PC-3 (cell line): ENCODE data around the gene ACBD3. TPM values are rescaled to one million over a fixed set of nuclear protein-coding genes. Genes with fewer than 3 reads are reported as not detected.
A peak's percentile ranks its signal among the peaks of the same experiment; 100 is the strongest.

ENCODE experiments used
- ATAC-seq: fragments of 200-7000 bp; cut with Tn5 transposase; 2 replicates; pipeline ENCODE4 v1.9.1; 2020; ENCODE audit warnings: mild to moderate bottlenecking, moderate library complexity
- BruUV-seq: library from RNA; stranded (reverse); fragments of 400-500 nt; replicated peaks from 2 replicates; lab custom pipeline; 2021; lab: Mats Ljungman, UMichigan
- CTCF ChIA-PET: fragments of 300-600 bp; sonication (Branson Sonifier 250); formaldehyde crosslinking; loops from one replicate; lab custom pipeline; 2022; ENCODE audit warnings: antibody characterized with exemption; lab: Charles Lee
- POLR2A ChIA-PET: fragments of 300-600 bp; sonication (Branson Sonifier 250); formaldehyde crosslinking; loops from one replicate; lab custom pipeline; 2022; ENCODE audit warnings: antibody characterized with exemption; ENCODE audit not compliant: unreplicated experiment; lab: Charles Lee
- DNase-seq: peaks from one replicate; pipeline ENCODE4 v3.0.0-alpha.2; 2015
- H2AFZ ChIP-seq: fragments of 300-600 bp; sonication (generic); 2 replicates; pipeline ENCODE4 v1.6.0; 2016; ENCODE audit warnings: antibody characterized with exemption, low read length
- H3F3A ChIP-seq: fragments of 300-600 bp; sonication (generic); one replicate; pipeline ENCODE4 v1.6.0; 2017; ENCODE audit warnings: antibody characterized with exemption, low read length, control low read depth, mild to moderate bottlenecking; ENCODE audit not compliant: unreplicated experiment
- H3K27ac ChIP-seq: fragments of 300-600 bp; sonication (generic); 2 replicates; pipeline ENCODE4 v1.5.1; 2016; ENCODE audit warnings: mild to moderate bottlenecking, low read length
- H3K27me3 ChIP-seq: fragments of 300-600 bp; sonication (generic); 2 replicates; pipeline ENCODE4 v1.6.1; 2016; ENCODE audit warnings: low read length, mixed read lengths
- H3K36me3 ChIP-seq: fragments of 300-600 bp; sonication (generic); 2 replicates; pipeline ENCODE4 v1.6.1; 2016; ENCODE audit warnings: low read depth, mixed run types, low read length, mixed read lengths
- H3K4me1 ChIP-seq: fragments of 300-600 bp; sonication (generic); 2 replicates; pipeline ENCODE4 v1.5.1; 2016; ENCODE audit warnings: low read length; ENCODE audit not compliant: insufficient read depth
- H3K4me2 ChIP-seq: fragments of 300-600 bp; sonication (generic); 2 replicates; pipeline ENCODE4 v1.6.0; 2016; ENCODE audit warnings: low read length
- H3K4me3 ChIP-seq: fragments of 300-600 bp; sonication (generic); 2 replicates; pipeline ENCODE4 v1.5.1; 2016; ENCODE audit warnings: mild to moderate bottlenecking, low read length, mixed read lengths
- H3K79me2 ChIP-seq: fragments of 300-600 bp; sonication (generic); 2 replicates; pipeline ENCODE4 v1.6.1; 2017; ENCODE audit warnings: low read length, mixed read lengths
- H3K9ac ChIP-seq: fragments of 300-600 bp; sonication (generic); 2 replicates; pipeline ENCODE4 v1.6.0; 2016; ENCODE audit warnings: mild to moderate bottlenecking, low read length
- H3K9me2 ChIP-seq: fragments of 300-600 bp; sonication (generic); replicated peaks from 2 replicates; pipeline ENCODE4 v1.6.1; 2016; ENCODE audit warnings: mixed run types, low read length, mixed read lengths
- H3K9me3 ChIP-seq: fragments of 300-600 bp; sonication (generic); 2 replicates; pipeline ENCODE4 v1.6.1; 2016; ENCODE audit warnings: low read length, mixed read lengths
- H4K20me1 ChIP-seq: fragments of 300-600 bp; sonication (generic); 2 replicates; pipeline ENCODE4 v1.6.1; 2016; ENCODE audit warnings: low read length, mixed read lengths
- CTCF ChIP-seq: fragments of 300-600 bp; sonication (generic); conservative IDR thresholded peaks from 2 replicates; pipeline ENCODE4 v1.5.1; 2017; ENCODE audit warnings: antibody characterized with exemption, low read depth, mild to moderate bottlenecking, low read length
- EZH2 ChIP-seq: fragments of 300-600 bp; sonication (generic); IDR thresholded peaks from one replicate; pipeline ENCODE4 v1.6.1; 2017; ENCODE audit warnings: antibody characterized with exemption, mild to moderate bottlenecking, low read length; ENCODE audit not compliant: unreplicated experiment
- EZH2phosphoT487 ChIP-seq: fragments of 300-600 bp; sonication (generic); IDR thresholded peaks from 2 replicates; pipeline ENCODE4 v1.6.1; 2018; ENCODE audit warnings: mild to moderate bottlenecking, antibody characterized with exemption, low read length, borderline replicate concordance
- intact Hi-C: fragments of 100-400 bp; cut with micrococcal nuclease; formaldehyde crosslinking; loops from 2 replicates; pipeline ENCODE4 v1.9.0; 2023
- total RNA-seq: library from RNA; depleted of rRNA; stranded (reverse); fragments of >200 nt; gene quantifications from 2 replicates; pipeline ENCODE4 v1.2.3, GENCODE V29; 2014

The ACBD3 gene
- total RNA-seq, 1 experiment from 2014 or later: 62.2 TPM

- Histone ChIP-seq H3K9ac (no peak overlapping the region), H3K4me1 (peaks cover 23% of the 10 kb centered on the region), H3K27ac (no peak overlapping the region), H3K79me2 (no peaks in the 10 kb centered on the region), H3K27me3 (no peaks in the 10 kb centered on the region), H3K4me3 (no peak overlapping the region), H3K9me3 (no peaks in the 10 kb centered on the region), H2AFZ (no peak overlapping the region), H3K4me2 (no peak overlapping the region), H4K20me1 (no peaks in the 10 kb centered on the region), H3K36me3 (no peaks in the 10 kb centered on the region), H3F3A (no peaks in the 10 kb centered on the region), H3K9me2 (no peaks in the 10 kb centered on the region)
- CTCF ChIA-PET: no interaction called here
- intact Hi-C loops: no loop called here
- DNase-seq: no peak
- 0 out of 2 replicates have a peak, but pooled peaks have one; percentile 14 for TF ChIP-seq CTCF
- no peak for TF ChIP-seq EZH2
- BruUV-seq: no TSS peak
- ATAC-seq: no peak
- POLR2A ChIA-PET: no interaction called here
These were observed 73.9 kb downstream of the ACBD3 start for GRCh38 chr1:226112626-226113025.

- TF ChIP-seq CTCF (no peak), EZH2phosphoT487 (no peak), EZH2 (no peak)
- ChIA-PET POLR2A (interaction anchor here (0.5 kb wide), 1 partner anchor 703 kb away, joined by 4 read pairs; no protein-coding TSS in a partner anchor), CTCF (no interaction called here)
- H3F3A ChIP-seq: no peaks in the 10 kb centered on the region
- no peak for DNase-seq
- intact Hi-C loops: loop anchor here (2.0 kb wide), 1 partner anchor 29 kb away; no protein-coding TSS in a partner anchor
- H2AFZ ChIP-seq: no peak overlapping the region
- H3K9me2 ChIP-seq: no peaks in the 10 kb centered on the region
- no peak for ATAC-seq
- H3K4me1 ChIP-seq: peaks cover 29% of the 10 kb centered on the region
- BruUV-seq: no TSS peak
- no peak overlapping the region for H3K4me2 ChIP-seq
- H3K9me3 ChIP-seq: no peaks in the 10 kb centered on the region
- no peaks in the 10 kb centered on the region for H3K27me3 ChIP-seq
- no peaks in the 10 kb centered on the region for H3K36me3 ChIP-seq
- H3K79me2 ChIP-seq: no peaks in the 10 kb centered on the region
- H3K4me3 ChIP-seq: no peak overlapping the region
- no peaks in the 10 kb centered on the region for H4K20me1 ChIP-seq
- no peak overlapping the region for H3K27ac ChIP-seq
- H3K9ac ChIP-seq: no peak overlapping the region
These were observed 74.7 kb downstream of the ACBD3 start for GRCh38 chr1:226111883-226112261.

- POLR2A ChIA-PET: interaction anchor here (0.5 to 0.7 kb wide), 3 partner anchors 46 to 704 kb away, joined by 3 to 5 read pairs (median 4); partner anchors contain the start of gene H3-3A
- TSS peak; percentile 73 for BruUV-seq
- no peak for DNase-seq
These were observed 75.3 kb downstream of the ACBD3 start for GRCh38 chr1:226111098-226111882.

More at GRCh38 chr1:226111098-226111882, 75.3 kb downstream of the ACBD3 start:
- Histone ChIP-seq H3K4me1 (peaks cover 29% of the 10 kb centered on the region), H3K4me3 (peak overlapping the region; percentile 76), H2AFZ (peak overlapping the region; percentile 90), H3K79me2 (no peaks in the 10 kb centered on the region), H4K20me1 (no peaks in the 10 kb centered on the region), H3K36me3 (no peaks in the 10 kb centered on the region), H3K4me2 (peak overlapping the region; percentile 95), H3K27ac (no peak overlapping the region), H3K9me2 (no peaks in the 10 kb centered on the region), H3F3A (no peaks in the 10 kb centered on the region), H3K27me3 (no peaks in the 10 kb centered on the region), H3K9ac (peak overlapping the region; percentile 77), H3K9me3 (no peaks in the 10 kb centered on the region)
- no peak for TF ChIP-seq EZH2phosphoT487
- TF ChIP-seq CTCF: no peak
- no peak for TF ChIP-seq EZH2
- ATAC-seq: no peak
- CTCF ChIA-PET: interaction anchor here (0.7 to 0.8 kb wide), 2 partner anchors 14 to 46 kb away, joined by 4 to 10 read pairs; no protein-coding TSS in a partner anchor
- intact Hi-C loops: loop anchor here (2.0 kb wide), 1 partner anchor 28 kb away; no protein-coding TSS in a partner anchor
